MM.1S (cell line): ENCODE measurements around the gene GYG2.
"Not testable (repeated sequence)": the region's sequence is repeated elsewhere in the genome, so short reads cannot be mapped to it uniquely, and the experiment has no call there.

ENCODE experiments used
- CTCF ChIP-seq: fragments of 300-600 bp; sonication (generic); IDR thresholded peaks from 2 replicates; pipeline ENCODE4 v1.5.1; 2016; ENCODE audit warnings: antibody characterized with exemption, low read length, mixed read lengths
- EZH2phosphoT487 ChIP-seq: fragments of 300-600 bp; sonication (generic); IDR thresholded peaks from 2 replicates; pipeline ENCODE4 v1.6.1; 2018; ENCODE audit warnings: antibody characterized with exemption, low read length

DNA sequence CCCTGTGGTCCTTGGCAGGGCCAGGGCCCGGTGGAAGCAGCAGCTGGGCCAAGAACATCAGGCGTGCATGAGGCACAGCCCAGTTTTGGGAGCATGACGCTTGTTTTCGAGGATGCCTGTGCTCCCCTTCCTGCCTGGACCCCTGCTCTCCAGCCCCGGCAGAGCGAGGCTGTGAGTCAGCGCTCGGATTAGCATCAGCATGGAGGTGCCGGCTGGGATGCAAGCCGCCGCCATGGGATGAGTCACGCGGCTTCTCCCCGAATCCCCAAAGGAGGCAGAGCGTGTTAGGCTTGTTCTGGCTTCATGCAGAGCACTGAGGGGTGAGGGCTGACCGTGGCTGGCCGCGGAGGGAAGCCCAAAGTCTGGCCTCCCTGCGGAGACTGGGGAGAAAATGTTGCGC is 23.9 kb upstream of the GYG2 start:
- not testable (repeated sequence) for TF ChIP-seq EZH2phosphoT487, CTCF
